ENCODE data around the gene FAM120B.

DNA sequence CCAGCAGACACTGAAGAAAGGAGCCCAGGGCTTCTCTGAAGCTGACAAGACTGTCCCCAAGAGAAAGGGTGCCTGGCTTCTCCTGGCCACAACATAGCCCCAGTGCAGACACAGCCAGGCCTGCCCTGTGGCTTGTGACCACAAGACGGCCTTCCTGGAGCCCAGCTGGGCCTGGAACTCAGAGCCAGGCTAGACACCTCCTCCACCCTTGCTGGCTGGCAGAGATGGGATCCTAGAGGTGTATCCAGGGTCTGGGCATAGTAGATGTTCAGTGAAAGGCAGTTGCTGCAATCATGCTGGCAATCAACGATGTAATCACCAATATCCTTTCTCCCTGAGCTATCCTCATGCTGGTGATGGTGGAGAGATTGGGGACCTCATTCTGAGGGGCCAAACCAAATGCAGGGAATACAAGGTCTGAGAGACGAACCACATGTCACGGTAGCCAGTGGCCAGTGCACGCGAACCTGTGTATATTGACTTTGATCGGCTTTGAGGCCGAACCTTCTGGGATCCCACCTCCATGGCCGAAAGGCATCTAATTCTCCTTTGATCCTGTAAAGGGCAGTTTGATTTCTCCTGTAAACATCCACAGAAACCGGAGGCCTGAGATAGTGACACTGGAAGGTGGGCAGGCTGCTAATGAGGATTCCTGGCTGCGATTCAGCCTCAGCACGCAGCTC is 131.3 kb downstream of the FAM120B start:
- TF ChIP-seq POLR2A (IDR thresholded peaks at IDR 0.05) (no peak), EP300 (IDR thresholded peaks at IDR 0.05) (no peak)
- TF ChIP-seq, protein P1, sequence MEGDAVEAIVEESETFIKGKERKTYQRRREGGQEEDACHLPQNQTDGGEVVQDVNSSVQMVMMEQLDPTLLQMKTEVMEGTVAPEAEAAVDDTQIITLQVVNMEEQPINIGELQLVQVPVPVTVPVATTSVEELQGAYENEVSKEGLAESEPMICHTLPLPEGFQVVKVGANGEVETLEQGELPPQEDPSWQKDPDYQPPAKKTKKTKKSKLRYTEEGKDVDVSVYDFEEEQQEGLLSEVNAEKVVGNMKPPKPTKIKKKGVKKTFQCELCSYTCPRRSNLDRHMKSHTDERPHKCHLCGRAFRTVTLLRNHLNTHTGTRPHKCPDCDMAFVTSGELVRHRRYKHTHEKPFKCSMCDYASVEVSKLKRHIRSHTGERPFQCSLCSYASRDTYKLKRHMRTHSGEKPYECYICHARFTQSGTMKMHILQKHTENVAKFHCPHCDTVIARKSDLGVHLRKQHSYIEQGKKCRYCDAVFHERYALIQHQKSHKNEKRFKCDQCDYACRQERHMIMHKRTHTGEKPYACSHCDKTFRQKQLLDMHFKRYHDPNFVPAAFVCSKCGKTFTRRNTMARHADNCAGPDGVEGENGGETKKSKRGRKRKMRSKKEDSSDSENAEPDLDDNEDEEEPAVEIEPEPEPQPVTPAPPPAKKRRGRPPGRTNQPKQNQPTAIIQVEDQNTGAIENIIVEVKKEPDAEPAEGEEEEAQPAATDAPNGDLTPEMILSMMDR (IDR thresholded peaks at IDR 0.05), result no peak

Data from gastroesophageal sphincter (tissue), 3 donors.